NB4 (cell line): ENCODE data around the gene SNTB2.

ENCODE experiments used
- CTCF ChIP-seq: IDR thresholded peaks from one replicate; pipeline ENCODE4 v1.5.1; 2012; ENCODE audit warnings: low read depth, low read length
- MYC ChIP-seq: IDR thresholded peaks from 2 replicates; pipeline ENCODE4 v1.6.1; 2011; ENCODE audit warnings: low read depth, low read length
- POLR2A ChIP-seq: IDR thresholded peaks from 2 replicates; pipeline ENCODE4 v1.6.1; 2011; ENCODE audit warnings: mild to moderate bottlenecking; ENCODE audit not compliant: insufficient read length; ENCODE audit errors: extremely low read depth
- TF ChIP-seq, protein P1 (sequence below): IDR thresholded peaks from 2 replicates; pipeline ENCODE4 v1.6.1; 2011; ENCODE audit warnings: low read depth, low read length

GRCh38 chr16:69241926-69242325 lies 55.0 kb downstream of the SNTB2 start:
- TF ChIP-seq CTCF: no peak
- TF ChIP-seq POLR2A: no peak
- TF ChIP-seq, protein P1, sequence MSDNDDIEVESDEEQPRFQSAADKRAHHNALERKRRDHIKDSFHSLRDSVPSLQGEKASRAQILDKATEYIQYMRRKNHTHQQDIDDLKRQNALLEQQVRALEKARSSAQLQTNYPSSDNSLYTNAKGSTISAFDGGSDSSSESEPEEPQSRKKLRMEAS: no peak
- no peak for TF ChIP-seq MYC
